Panc1 (cell line): ENCODE results near the gene SFXN2. TPM values are rescaled to one million over a fixed set of nuclear protein-coding genes. Genes with fewer than 3 reads are reported as not detected.

ENCODE experiments used
- ATAC-seq: fragments of 200-7000 bp; cut with Tn5 transposase; 2 replicates; pipeline ENCODE4 v1.9.1; 2020; ENCODE audit warnings: mild to moderate bottlenecking, moderate library complexity
- BruUV-seq: library from RNA; stranded (reverse); fragments of 400-500 nt; replicated peaks from 2 replicates; lab custom pipeline; 2021; lab: Mats Ljungman, UMichigan
- CTCF ChIA-PET: fragments of 300-600 bp; sonication (Branson Sonifier 250); formaldehyde crosslinking; loops from one replicate; lab custom pipeline; 2022; ENCODE audit warnings: antibody characterized with exemption; lab: Charles Lee
- POLR2A ChIA-PET: fragments of 300-600 bp; sonication (Branson Sonifier 250); formaldehyde crosslinking; loops from one replicate; lab custom pipeline; 2022; ENCODE audit warnings: antibody characterized with exemption; lab: Charles Lee
- DNase-seq: peaks from one replicate; pipeline ENCODE4 v3.0.0-alpha.2; 2010; ENCODE audit warnings: low read depth, low spot score
- H3K27ac ChIP-seq: 2 replicates; pipeline ENCODE4 v1.5.1; 2011; ENCODE audit warnings: mild to moderate bottlenecking, low read length, inconsistent platforms
- H3K27me3 ChIP-seq: fragments of 200-500 bp; sonication (Bioruptor generic); 2 replicates; pipeline ENCODE4 v1.6.0; 2014; ENCODE audit warnings: low read length, inconsistent platforms; ENCODE audit not compliant: control insufficient read depth, insufficient read depth
- H3K36me3 ChIP-seq: fragments of 200-500 bp; sonication (Bioruptor generic); 2 replicates; pipeline ENCODE4 v1.5.1; 2014; ENCODE audit warnings: inconsistent platforms, mild to moderate bottlenecking, low read length, moderate library complexity; ENCODE audit not compliant: control insufficient read depth, insufficient read depth
- H3K4me1 ChIP-seq: 2 replicates; pipeline ENCODE4 v1.5.1; 2011; ENCODE audit warnings: inconsistent platforms, mild to moderate bottlenecking, low read length, moderate library complexity; ENCODE audit not compliant: control insufficient read depth, insufficient read depth
- H3K4me3 ChIP-seq, 2 experiments: 2 replicates each; pipeline ENCODE4 v1.5.1; 2011 to 2012; ENCODE audit warnings: low read depth in 2 of 2, low read length in 2 of 2, mild to moderate bottlenecking in 2 of 2, inconsistent platforms in 1 of 2, moderate library complexity in 1 of 2
- H3K9me3 ChIP-seq: fragments of 200-500 bp; sonication (Bioruptor generic); 2 replicates; pipeline ENCODE4 v1.5.1; 2014; ENCODE audit warnings: low read depth, mild to moderate bottlenecking, inconsistent platforms, low read length, moderate library complexity; ENCODE audit not compliant: control insufficient read depth, insufficient read depth
- POLR2AphosphoS5 ChIP-seq: IDR thresholded peaks from 2 replicates; pipeline ENCODE4 v1.6.1; 2012; ENCODE audit warnings: mild to moderate bottlenecking, low read depth, low read length, moderate library complexity
- SIN3A ChIP-seq: IDR thresholded peaks from 2 replicates; pipeline ENCODE4 v1.6.1; 2012; ENCODE audit warnings: low read depth, mild to moderate bottlenecking, low read length, moderate library complexity, borderline replicate concordance; ENCODE audit not compliant: insufficient read depth
- TCF7L2 ChIP-seq: IDR thresholded peaks from 2 replicates; pipeline ENCODE4 v1.6.1; 2011; ENCODE audit warnings: mild to moderate bottlenecking, low read depth, low read length, inconsistent platforms
- in situ Hi-C: cut with HindIII; loops from 2 replicates; pipeline ENCODE4 v1.10.0; 2016; ENCODE audit warnings: low sequenced_read_pairs, low pct_unique_long_range_greater_than_20kb
- intact Hi-C: fragments of 100-400 bp; cut with micrococcal nuclease; formaldehyde crosslinking; loops from one replicate; pipeline ENCODE4 v1.10.0; 2022; ENCODE audit not compliant: unreplicated experiment
- total RNA-seq: library from RNA; stranded (reverse); gene quantifications from one replicate; pipeline ENCODE4 v1.2.1, GENCODE V29; 2021; ENCODE audit not compliant: unreplicated experiment
- TF ChIP-seq, protein P1 (sequence below): fragments of 450-650 bp; IDR thresholded peaks from 2 replicates; pipeline ENCODE4 v1.5.1; 2017; ENCODE audit warnings: mild to moderate bottlenecking
- TF ChIP-seq, protein P2 (sequence below), 2 experiments: IDR thresholded peaks; 2 replicates each; pipeline ENCODE4 v1.6.1; 2011 to 2012; ENCODE audit warnings: low read depth in 2 of 2, control low read depth in 1 of 2, low read length in 1 of 2, mild to moderate bottlenecking in 1 of 2, moderate library complexity in 1 of 2; ENCODE audit not compliant: insufficient read depth in 1 of 2

Gene SFXN2
- total RNA-seq, 1 experiment from 2014 or later, result 11.6 TPM

DNA sequence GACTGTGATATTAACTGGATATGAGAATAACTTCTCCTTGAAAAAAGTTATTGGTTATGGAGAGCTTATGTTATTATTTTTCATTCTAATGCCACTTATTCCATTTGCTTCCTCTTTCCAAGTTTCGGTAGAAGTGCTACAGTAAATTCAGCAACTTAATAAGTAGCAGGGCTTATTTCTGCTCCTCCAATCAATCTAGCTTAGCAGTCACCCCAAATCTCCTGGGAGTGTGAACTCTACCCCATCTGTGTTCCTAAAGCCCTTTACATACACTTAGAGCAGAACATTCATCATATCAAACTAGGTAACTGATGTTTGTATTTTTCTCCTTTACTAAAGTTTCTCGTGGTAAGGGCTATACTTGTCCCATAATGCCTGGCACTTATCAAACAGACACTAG is 8.9 kb upstream of the SFXN2 start:
- BruUV-seq, result no TSS peak
- in situ Hi-C loops (no loop called here), intact Hi-C loops (no loop called here)
- Histone ChIP-seq H3K4me1 (peaks cover 5% of the 10 kb centered on the region), H3K27me3 (no peaks in the 10 kb centered on the region), H3K9me3 (no peaks in the 10 kb centered on the region), H3K4me3 (no peak overlapping the region), H3K27ac (no peak overlapping the region), H3K36me3 (no peaks in the 10 kb centered on the region)
- POLR2A ChIA-PET, result no interaction called here
- ATAC-seq (no peak), DNase-seq (no peak)
- TF ChIP-seq, protein P1, sequence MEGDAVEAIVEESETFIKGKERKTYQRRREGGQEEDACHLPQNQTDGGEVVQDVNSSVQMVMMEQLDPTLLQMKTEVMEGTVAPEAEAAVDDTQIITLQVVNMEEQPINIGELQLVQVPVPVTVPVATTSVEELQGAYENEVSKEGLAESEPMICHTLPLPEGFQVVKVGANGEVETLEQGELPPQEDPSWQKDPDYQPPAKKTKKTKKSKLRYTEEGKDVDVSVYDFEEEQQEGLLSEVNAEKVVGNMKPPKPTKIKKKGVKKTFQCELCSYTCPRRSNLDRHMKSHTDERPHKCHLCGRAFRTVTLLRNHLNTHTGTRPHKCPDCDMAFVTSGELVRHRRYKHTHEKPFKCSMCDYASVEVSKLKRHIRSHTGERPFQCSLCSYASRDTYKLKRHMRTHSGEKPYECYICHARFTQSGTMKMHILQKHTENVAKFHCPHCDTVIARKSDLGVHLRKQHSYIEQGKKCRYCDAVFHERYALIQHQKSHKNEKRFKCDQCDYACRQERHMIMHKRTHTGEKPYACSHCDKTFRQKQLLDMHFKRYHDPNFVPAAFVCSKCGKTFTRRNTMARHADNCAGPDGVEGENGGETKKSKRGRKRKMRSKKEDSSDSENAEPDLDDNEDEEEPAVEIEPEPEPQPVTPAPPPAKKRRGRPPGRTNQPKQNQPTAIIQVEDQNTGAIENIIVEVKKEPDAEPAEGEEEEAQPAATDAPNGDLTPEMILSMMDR, result no peak
- TF ChIP-seq TCF7L2 (no peak), POLR2AphosphoS5 (no peak), SIN3A (no peak)
- TF ChIP-seq, protein P2, sequence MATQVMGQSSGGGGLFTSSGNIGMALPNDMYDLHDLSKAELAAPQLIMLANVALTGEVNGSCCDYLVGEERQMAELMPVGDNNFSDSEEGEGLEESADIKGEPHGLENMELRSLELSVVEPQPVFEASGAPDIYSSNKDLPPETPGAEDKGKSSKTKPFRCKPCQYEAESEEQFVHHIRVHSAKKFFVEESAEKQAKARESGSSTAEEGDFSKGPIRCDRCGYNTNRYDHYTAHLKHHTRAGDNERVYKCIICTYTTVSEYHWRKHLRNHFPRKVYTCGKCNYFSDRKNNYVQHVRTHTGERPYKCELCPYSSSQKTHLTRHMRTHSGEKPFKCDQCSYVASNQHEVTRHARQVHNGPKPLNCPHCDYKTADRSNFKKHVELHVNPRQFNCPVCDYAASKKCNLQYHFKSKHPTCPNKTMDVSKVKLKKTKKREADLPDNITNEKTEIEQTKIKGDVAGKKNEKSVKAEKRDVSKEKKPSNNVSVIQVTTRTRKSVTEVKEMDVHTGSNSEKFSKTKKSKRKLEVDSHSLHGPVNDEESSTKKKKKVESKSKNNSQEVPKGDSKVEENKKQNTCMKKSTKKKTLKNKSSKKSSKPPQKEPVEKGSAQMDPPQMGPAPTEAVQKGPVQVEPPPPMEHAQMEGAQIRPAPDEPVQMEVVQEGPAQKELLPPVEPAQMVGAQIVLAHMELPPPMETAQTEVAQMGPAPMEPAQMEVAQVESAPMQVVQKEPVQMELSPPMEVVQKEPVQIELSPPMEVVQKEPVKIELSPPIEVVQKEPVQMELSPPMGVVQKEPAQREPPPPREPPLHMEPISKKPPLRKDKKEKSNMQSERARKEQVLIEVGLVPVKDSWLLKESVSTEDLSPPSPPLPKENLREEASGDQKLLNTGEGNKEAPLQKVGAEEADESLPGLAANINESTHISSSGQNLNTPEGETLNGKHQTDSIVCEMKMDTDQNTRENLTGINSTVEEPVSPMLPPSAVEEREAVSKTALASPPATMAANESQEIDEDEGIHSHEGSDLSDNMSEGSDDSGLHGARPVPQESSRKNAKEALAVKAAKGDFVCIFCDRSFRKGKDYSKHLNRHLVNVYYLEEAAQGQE (IDR thresholded peaks at IDR 0.05; ENCODE audit: insufficient read depth in 1 of 2, low read depth in 2 of 2, low read length in 1 of 2), result no peak
- CTCF ChIA-PET, result no interaction called here

DNA sequence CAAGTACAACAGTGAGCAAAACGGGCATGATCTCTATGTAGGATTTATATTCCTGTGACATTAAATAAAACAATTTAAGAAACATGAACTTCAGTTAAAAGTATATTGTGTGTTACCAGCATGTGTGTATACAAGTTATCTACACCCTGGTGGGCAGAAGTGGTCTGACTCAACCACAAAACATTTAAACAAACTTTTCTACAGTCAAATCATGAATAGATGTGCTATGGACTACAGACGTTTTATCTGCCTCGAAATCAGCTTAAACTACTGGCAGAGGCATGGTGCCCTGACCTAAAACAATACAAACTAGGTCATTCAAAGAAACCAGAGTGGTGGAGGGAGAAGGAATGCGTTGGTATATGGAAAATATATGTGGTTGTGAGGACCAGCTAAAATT is 3.8 kb upstream of the SFXN2 start:
- ChIA-PET POLR2A (interaction anchor here (0.5 to 0.7 kb wide), 3 partner anchors 25 to 65 kb away, joined by 4 to 5 read pairs (median 4); no protein-coding TSS in a partner anchor), CTCF (interaction anchor here (0.5 kb wide), 1 partner anchor 191 kb away, joined by 3 read pairs; no protein-coding TSS in a partner anchor)
- in situ Hi-C loops, result no loop called here
- Histone ChIP-seq H3K27me3 (no peaks in the 10 kb centered on the region), H3K27ac (peak overlapping the region; percentile 53), H3K4me3 (no peak overlapping the region), H3K36me3 (peaks cover 2% of the 10 kb centered on the region; the same call in 1 of the 2 replicates), H3K4me1 (peaks cover 31% of the 10 kb centered on the region), H3K9me3 (no peaks in the 10 kb centered on the region)
- TF ChIP-seq POLR2AphosphoS5 (no peak), TCF7L2 (no peak), SIN3A (no peak)
- TF ChIP-seq, protein P2 (IDR thresholded peaks at IDR 0.05; ENCODE audit: insufficient read depth in 1 of 2, low read depth in 2 of 2, low read length in 1 of 2), result no peak
- TF ChIP-seq, protein P1, result no peak
- intact Hi-C loops, result no loop called here
- ATAC-seq, result no peak
- BruUV-seq, result TSS peak; percentile 43
- DNase-seq, result no peak
